GM12873 (cell line): ENCODE results near the gene CPE.

ENCODE experiments used
- TF ChIP-seq, protein P1 (sequence below): IDR thresholded peaks from 2 replicates; pipeline ENCODE4 v1.5.1; 2012; ENCODE audit warnings: low read depth, mild to moderate bottlenecking, moderate library complexity, low read length, control low read depth; ENCODE audit not compliant: insufficient read depth; ENCODE audit errors: missing control alignments

CPE gene

GRCh38 chr4:165393704-165394103, 14.9 kb downstream of the CPE start:
- TF ChIP-seq, protein P1, sequence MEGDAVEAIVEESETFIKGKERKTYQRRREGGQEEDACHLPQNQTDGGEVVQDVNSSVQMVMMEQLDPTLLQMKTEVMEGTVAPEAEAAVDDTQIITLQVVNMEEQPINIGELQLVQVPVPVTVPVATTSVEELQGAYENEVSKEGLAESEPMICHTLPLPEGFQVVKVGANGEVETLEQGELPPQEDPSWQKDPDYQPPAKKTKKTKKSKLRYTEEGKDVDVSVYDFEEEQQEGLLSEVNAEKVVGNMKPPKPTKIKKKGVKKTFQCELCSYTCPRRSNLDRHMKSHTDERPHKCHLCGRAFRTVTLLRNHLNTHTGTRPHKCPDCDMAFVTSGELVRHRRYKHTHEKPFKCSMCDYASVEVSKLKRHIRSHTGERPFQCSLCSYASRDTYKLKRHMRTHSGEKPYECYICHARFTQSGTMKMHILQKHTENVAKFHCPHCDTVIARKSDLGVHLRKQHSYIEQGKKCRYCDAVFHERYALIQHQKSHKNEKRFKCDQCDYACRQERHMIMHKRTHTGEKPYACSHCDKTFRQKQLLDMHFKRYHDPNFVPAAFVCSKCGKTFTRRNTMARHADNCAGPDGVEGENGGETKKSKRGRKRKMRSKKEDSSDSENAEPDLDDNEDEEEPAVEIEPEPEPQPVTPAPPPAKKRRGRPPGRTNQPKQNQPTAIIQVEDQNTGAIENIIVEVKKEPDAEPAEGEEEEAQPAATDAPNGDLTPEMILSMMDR, result no peak

- TF ChIP-seq, protein P1, result no peak
Observed at GRCh38 chr4:165394275-165394674, 15.5 kb downstream of the CPE start.

DNA sequence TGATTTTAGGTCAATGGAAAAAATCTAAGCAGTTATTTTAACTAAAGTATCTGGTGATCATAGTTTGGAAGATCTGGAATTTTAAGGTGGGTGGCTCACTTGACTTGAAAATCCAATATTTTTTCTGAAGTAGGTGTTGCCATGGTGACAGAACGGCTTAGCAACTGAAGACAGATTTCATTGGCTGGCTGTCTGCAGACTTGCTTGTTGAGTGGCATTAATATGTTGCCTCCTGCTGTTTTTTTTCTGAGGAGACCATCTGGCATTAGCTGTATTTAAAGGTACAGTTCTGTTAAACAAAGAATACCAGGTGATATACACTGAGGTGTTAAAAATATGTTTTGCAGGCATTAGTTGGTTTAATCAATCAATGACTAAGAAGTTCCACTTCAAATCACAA, 19.8 kb downstream of the CPE start:
- TF ChIP-seq, protein P1, result no peak

GRCh38 chr4:165402375-165402774, 23.6 kb downstream of the CPE start:
- TF ChIP-seq, protein P1, result no peak

GRCh38 chr4:165403048-165403447, 24.2 kb downstream of the CPE start:
- TF ChIP-seq, protein P1, result no peak

GRCh38 chr4:165403637-165404036, 24.8 kb downstream of the CPE start:
- TF ChIP-seq, protein P1, result no peak

DNA sequence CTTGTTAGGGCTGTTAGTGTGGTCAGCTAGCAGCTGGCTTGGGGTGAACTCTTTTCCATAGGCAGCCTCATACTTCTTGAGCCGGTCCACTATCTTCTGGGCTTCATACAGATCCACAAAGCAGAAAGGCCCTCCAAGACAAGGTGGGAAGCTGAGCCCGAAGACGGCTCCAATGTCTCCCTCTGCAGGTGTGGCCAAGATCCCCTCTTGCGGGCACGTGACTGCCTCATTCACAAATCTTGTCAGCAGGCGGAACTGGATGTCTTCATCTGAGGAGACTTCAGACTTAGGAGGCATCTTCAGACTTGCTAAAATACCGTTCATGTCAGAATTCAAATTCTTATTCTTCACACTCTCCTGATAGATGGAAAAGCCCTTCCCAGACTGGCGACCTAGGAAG, 25.3 kb downstream of the CPE start:
- TF ChIP-seq, protein P1, result no peak

GRCh38 chr4:165404696-165405095, 25.9 kb downstream of the CPE start:
- TF ChIP-seq, protein P1, result no peak
